ENCODE results near the gene LEPROT.
A peak's percentile ranks its signal among the peaks of the same experiment; 100 is the strongest.

The LEPROT gene

DNA sequence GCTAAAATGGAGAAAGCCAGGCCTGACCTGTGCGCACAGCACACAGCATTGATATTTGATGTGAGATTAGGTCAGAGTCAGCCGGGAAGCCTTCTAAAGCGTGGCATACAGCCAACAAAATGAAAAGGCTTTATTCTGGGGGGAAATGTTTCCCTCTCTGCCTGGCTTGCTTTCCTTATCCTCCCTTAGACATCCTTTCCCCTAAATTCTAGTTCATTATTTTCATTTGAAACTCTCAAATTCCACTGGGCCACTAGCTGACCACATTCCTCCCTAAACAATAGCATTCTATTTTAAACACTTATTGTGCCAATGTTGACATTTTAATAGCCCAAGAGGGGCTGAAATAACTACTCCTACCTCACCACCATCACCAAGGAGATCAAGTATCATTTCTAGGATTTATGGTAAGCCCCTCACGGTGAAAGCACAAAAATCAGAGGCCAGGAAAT is 49.4 kb downstream of the LEPROT start:
- Histone ChIP-seq H3K27me3 (ENCODE audit: control insufficient read depth in 5 of 5, insufficient read depth in 4 of 5, low read length in 5 of 5) (no peaks in the 10 kb centered on the region), H3K4me1 (ENCODE audit: control insufficient read depth in 5 of 5, insufficient read depth in 5 of 5, low read length in 5 of 5) (peaks cover 16 to 37% (median 34%) of the 10 kb centered on the region in 5 donors), H3K36me3 (ENCODE audit: control insufficient read depth in 5 of 5, insufficient read depth in 5 of 5, low read length in 5 of 5) (no peaks in the 10 kb centered on the region), H3K9me3 (ENCODE audit: control insufficient read depth in 5 of 5, low read length in 5 of 5) (no peaks in the 10 kb centered on the region), H3K4me3 (ENCODE audit: low read depth in 1 of 5, low read length in 5 of 5) (no peak overlapping the region), H3K27ac (ENCODE audit: low read depth, low read length) (peak overlapping the region; percentile 93), H3K9ac (ENCODE audit: low read length in 5 of 5) (peak overlapping the region in 2 of 5 donors; percentile 68 to 71)

DNA sequence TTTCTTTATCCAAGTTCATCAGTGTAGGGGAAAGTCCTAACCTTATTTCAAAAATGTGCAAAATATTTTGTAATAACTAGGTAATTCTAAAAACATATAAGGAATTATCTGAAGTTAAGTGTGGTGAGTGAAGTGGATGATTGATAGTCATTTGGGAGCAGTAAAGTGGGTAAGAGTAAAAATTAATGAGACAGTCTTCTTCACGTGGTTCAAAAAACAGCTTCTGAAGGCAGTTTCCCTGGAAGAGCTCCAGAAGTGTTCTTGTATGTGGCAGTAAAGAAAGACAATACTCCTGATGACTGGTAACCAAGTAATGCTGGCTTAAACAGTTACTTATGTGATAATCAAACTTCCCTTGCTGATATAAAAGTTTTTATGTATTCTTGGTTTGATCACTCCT is 50.3 kb downstream of the LEPROT start:
- Histone ChIP-seq H3K9ac (ENCODE audit: low read length in 5 of 5) (peak overlapping the region in 1 of 5 donors; percentile 68), H3K4me1 (ENCODE audit: control insufficient read depth in 5 of 5, insufficient read depth in 5 of 5, low read length in 5 of 5) (peaks cover 16 to 37% (median 34%) of the 10 kb centered on the region in 5 donors), H3K4me3 (ENCODE audit: low read depth in 1 of 5, low read length in 5 of 5) (no peak overlapping the region), H3K27ac (ENCODE audit: low read depth, low read length) (peak overlapping the region; percentile 93), H3K36me3 (ENCODE audit: control insufficient read depth in 5 of 5, insufficient read depth in 5 of 5, low read length in 5 of 5) (no peaks in the 10 kb centered on the region), H3K9me3 (ENCODE audit: control insufficient read depth in 5 of 5, low read length in 5 of 5) (no peaks in the 10 kb centered on the region), H3K27me3 (ENCODE audit: control insufficient read depth in 5 of 5, insufficient read depth in 4 of 5, low read length in 5 of 5) (no peaks in the 10 kb centered on the region)

- H3K9me3 ChIP-seq (ENCODE audit: control insufficient read depth in 5 of 5, low read length in 5 of 5): no peaks in the 10 kb centered on the region
- H3K4me3 ChIP-seq (ENCODE audit: low read depth in 1 of 5, low read length in 5 of 5): no peak overlapping the region
- peak overlapping the region in 1 of 5 donors; percentile 40 for H3K9ac ChIP-seq (ENCODE audit: low read length in 5 of 5)
- H3K4me1 ChIP-seq (ENCODE audit: control insufficient read depth in 5 of 5, insufficient read depth in 5 of 5, low read length in 5 of 5): peaks cover 16 to 39% (median 34%) of the 10 kb centered on the region in 5 donors
- peak overlapping the region; percentile 93 for H3K27ac ChIP-seq (ENCODE audit: low read depth, low read length)
- no peaks in the 10 kb centered on the region for H3K36me3 ChIP-seq (ENCODE audit: control insufficient read depth in 5 of 5, insufficient read depth in 5 of 5, low read length in 5 of 5)
- no peaks in the 10 kb centered on the region for H3K27me3 ChIP-seq (ENCODE audit: control insufficient read depth in 5 of 5, insufficient read depth in 4 of 5, low read length in 5 of 5)
Measured at GRCh38 chr1:65471213-65471833, 50.9 kb downstream of the LEPROT start.

DNA sequence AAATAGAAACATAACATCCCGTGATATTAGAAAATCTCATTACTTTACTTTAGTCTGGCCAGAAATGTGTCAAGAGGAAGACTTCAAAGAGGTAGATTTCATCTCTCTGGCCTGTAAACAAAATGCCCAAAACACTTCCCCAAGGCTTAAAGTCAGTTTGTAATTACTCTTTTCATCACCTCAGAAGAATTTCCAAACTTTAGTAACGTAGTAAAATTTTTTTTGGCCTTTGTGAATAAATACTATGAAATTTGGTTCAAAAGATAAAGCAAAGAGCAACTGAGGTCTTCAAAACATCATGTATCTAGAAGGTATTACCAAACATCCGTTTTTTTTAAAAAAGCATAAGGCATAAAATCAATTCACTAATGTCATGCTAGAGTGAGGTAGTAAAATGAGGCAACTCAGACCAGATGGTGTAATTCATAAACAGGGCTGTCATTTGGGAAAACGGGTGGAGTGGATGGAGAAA is 51.4 kb downstream of the LEPROT start:
- Histone ChIP-seq H3K9ac (ENCODE audit: low read length in 5 of 5) (peak overlapping the region in 1 of 5 donors; percentile 40), H3K36me3 (ENCODE audit: control insufficient read depth in 5 of 5, insufficient read depth in 5 of 5, low read length in 5 of 5) (no peaks in the 10 kb centered on the region), H3K27ac (ENCODE audit: low read depth, low read length) (peak overlapping the region; percentile 93), H3K9me3 (ENCODE audit: control insufficient read depth in 5 of 5, low read length in 5 of 5) (no peaks in the 10 kb centered on the region), H3K4me3 (ENCODE audit: low read depth in 1 of 5, low read length in 5 of 5) (no peak overlapping the region), H3K4me1 (ENCODE audit: control insufficient read depth in 5 of 5, insufficient read depth in 5 of 5, low read length in 5 of 5) (peaks cover 16 to 45% (median 34%) of the 10 kb centered on the region in 5 donors), H3K27me3 (ENCODE audit: control insufficient read depth in 5 of 5, insufficient read depth in 4 of 5, low read length in 5 of 5) (no peaks in the 10 kb centered on the region)

- H3K9me3 ChIP-seq (ENCODE audit: control insufficient read depth in 5 of 5, low read length in 5 of 5): no peaks in the 10 kb centered on the region
- no peak overlapping the region for H3K27ac ChIP-seq (ENCODE audit: low read depth, low read length)
- H3K9ac ChIP-seq (ENCODE audit: low read length in 5 of 5): no peak overlapping the region
- H3K27me3 ChIP-seq (ENCODE audit: control insufficient read depth in 5 of 5, insufficient read depth in 4 of 5, low read length in 5 of 5): no peaks in the 10 kb centered on the region
- no peak overlapping the region for H3K4me3 ChIP-seq (ENCODE audit: low read depth in 1 of 5, low read length in 5 of 5)
- no peaks in the 10 kb centered on the region for H3K36me3 ChIP-seq (ENCODE audit: control insufficient read depth in 5 of 5, insufficient read depth in 5 of 5, low read length in 5 of 5)
- H3K4me1 ChIP-seq (ENCODE audit: control insufficient read depth in 5 of 5, insufficient read depth in 5 of 5, low read length in 5 of 5): peaks cover 3 to 33% (median 16%) of the 10 kb centered on the region in 5 donors
Measured at GRCh38 chr1:65476327-65476726, 55.9 kb downstream of the LEPROT start.

DNA sequence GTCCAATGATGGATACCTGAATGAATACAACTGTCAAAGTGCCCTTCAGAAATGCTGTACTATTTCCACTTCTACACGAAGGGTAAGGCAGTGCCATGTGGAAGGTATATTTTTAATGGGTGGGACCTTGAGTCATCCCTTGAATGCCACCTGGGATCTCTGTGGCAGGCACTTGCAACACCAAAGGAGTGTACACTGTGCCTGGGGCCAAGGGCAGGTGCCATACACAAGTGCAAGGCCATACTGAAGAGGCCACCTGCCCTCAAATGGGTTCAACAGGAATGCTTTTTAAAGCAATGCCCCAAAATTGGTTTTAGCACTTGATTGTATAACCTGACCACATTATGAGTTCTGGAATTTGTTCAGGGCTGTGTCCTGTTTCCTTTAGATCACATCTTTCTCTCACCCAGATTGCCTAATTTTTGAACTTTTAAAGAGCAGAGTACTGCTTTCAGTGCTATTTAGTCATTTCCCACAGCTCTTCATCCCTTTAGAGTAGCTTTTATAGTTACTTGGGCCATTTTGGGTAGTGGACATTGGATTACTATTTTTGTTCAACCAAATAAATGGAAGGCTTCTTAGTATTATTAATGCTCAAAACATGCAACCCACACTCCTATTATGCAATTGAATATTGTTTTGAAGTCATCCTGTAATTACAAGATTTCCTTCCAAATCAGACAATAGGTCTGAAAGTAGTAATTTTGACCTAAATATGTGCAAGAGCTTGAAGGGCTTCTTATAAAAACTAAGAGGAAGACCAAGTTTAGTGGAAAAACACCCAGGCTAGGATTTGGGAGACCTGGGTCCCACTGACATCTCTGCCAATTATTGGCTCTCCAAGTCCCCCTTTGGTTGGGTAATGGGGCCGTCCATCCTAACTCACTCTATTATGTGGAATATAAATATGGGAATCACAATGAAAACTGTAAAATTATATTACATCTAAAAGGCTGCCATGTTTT is 57.2 kb downstream of the LEPROT start:
- no peaks in the 10 kb centered on the region for H3K27me3 ChIP-seq (ENCODE audit: control insufficient read depth in 5 of 5, insufficient read depth in 4 of 5, low read length in 5 of 5)
- peak overlapping the region; percentile 42 for H3K27ac ChIP-seq (ENCODE audit: low read depth, low read length)
- H3K4me3 ChIP-seq (ENCODE audit: low read depth in 1 of 5, low read length in 5 of 5): no peak overlapping the region
- peaks cover 0 to 28% (median 8%) of the 10 kb centered on the region in 5 donors for H3K4me1 ChIP-seq (ENCODE audit: control insufficient read depth in 5 of 5, insufficient read depth in 5 of 5, low read length in 5 of 5)
- no peak overlapping the region for H3K9ac ChIP-seq (ENCODE audit: low read length in 5 of 5)
- no peaks in the 10 kb centered on the region for H3K36me3 ChIP-seq (ENCODE audit: control insufficient read depth in 5 of 5, insufficient read depth in 5 of 5, low read length in 5 of 5)
- no peaks in the 10 kb centered on the region for H3K9me3 ChIP-seq (ENCODE audit: control insufficient read depth in 5 of 5, low read length in 5 of 5)

GRCh38 chr1:65478379-65479026 is 58.0 kb downstream of the LEPROT start:
- Histone ChIP-seq H3K27ac (ENCODE audit: low read depth, low read length) (no peak overlapping the region), H3K27me3 (ENCODE audit: control insufficient read depth in 5 of 5, insufficient read depth in 4 of 5, low read length in 5 of 5) (no peaks in the 10 kb centered on the region), H3K4me3 (ENCODE audit: low read depth in 1 of 5, low read length in 5 of 5) (no peak overlapping the region), H3K9me3 (ENCODE audit: control insufficient read depth in 5 of 5, low read length in 5 of 5) (no peaks in the 10 kb centered on the region), H3K36me3 (ENCODE audit: control insufficient read depth in 5 of 5, insufficient read depth in 5 of 5, low read length in 5 of 5) (no peaks in the 10 kb centered on the region), H3K9ac (ENCODE audit: low read length in 5 of 5) (no peak overlapping the region), H3K4me1 (ENCODE audit: control insufficient read depth in 5 of 5, insufficient read depth in 5 of 5, low read length in 5 of 5) (peaks cover 0 to 28% (median 7%) of the 10 kb centered on the region in 5 donors)

DNA sequence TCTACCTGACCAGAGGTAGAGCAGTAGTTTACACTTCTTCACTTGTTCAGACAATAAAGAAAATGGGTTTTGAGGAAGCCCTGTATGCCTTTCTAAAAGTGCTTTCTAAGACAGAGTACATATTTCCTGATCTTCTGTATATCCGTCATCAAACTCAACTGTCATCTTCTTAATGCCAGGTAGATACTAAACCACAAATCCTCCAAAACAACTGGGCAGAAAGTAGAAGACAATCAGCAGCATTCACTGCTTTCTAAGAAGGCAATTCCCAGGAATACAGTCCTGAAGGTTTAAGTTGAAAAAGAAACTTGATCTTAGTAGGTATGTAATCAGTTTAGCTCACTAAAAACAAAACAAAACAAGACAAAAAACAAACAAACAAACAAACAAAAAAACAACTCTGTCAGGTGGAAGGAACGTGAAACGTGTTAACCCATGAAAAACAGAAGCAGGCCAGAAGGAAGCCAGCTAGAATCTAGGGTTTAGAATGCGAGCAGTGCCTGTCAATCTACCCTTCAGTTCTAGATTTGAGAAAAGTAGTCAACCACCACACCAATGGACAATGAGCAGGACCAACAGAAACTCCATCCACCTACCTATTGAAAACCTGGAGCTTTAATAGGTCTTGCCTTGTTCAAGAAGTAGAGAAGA is 59.2 kb downstream of the LEPROT start:
- Histone ChIP-seq H3K36me3 (ENCODE audit: control insufficient read depth in 5 of 5, insufficient read depth in 5 of 5, low read length in 5 of 5) (no peaks in the 10 kb centered on the region), H3K4me3 (ENCODE audit: low read depth in 1 of 5, low read length in 5 of 5) (no peak overlapping the region)

GRCh38 chr1:65480684-65481405 is 60.4 kb downstream of the LEPROT start:
- no peaks in the 10 kb centered on the region for H3K9me3 ChIP-seq (ENCODE audit: control insufficient read depth in 5 of 5, low read length in 5 of 5)
- no peaks in the 10 kb centered on the region for H3K36me3 ChIP-seq (ENCODE audit: control insufficient read depth in 5 of 5, insufficient read depth in 5 of 5, low read length in 5 of 5)
- no peak overlapping the region for H3K4me3 ChIP-seq (ENCODE audit: low read depth in 1 of 5, low read length in 5 of 5)
- H3K4me1 ChIP-seq (ENCODE audit: control insufficient read depth in 5 of 5, insufficient read depth in 5 of 5, low read length in 5 of 5): peaks cover 0 to 28% (median 7%) of the 10 kb centered on the region in 5 donors
- no peaks in the 10 kb centered on the region for H3K27me3 ChIP-seq (ENCODE audit: control insufficient read depth in 5 of 5, insufficient read depth in 4 of 5, low read length in 5 of 5)
- H3K27ac ChIP-seq (ENCODE audit: low read depth, low read length): no peak overlapping the region
- H3K9ac ChIP-seq (ENCODE audit: low read length in 5 of 5): no peak overlapping the region

More for the DNA sequence above, 59.2 kb downstream of the LEPROT start:
- peaks cover 0 to 28% (median 7%) of the 10 kb centered on the region in 5 donors for H3K4me1 ChIP-seq (ENCODE audit: control insufficient read depth in 5 of 5, insufficient read depth in 5 of 5, low read length in 5 of 5)
- no peak overlapping the region for H3K27ac ChIP-seq (ENCODE audit: low read depth, low read length)
- no peaks in the 10 kb centered on the region for H3K27me3 ChIP-seq (ENCODE audit: control insufficient read depth in 5 of 5, insufficient read depth in 4 of 5, low read length in 5 of 5)
- H3K9ac ChIP-seq (ENCODE audit: low read length in 5 of 5): no peak overlapping the region
- H3K9me3 ChIP-seq (ENCODE audit: control insufficient read depth in 5 of 5, low read length in 5 of 5): no peaks in the 10 kb centered on the region

All from subcutaneous abdominal adipose tissue (tissue), 5 donors.